Measurements from ENCODE around the gene KLHL1. TPM values are rescaled to one million over a fixed set of nuclear protein-coding genes. Genes with fewer than 3 reads are reported as not detected.

Gene KLHL1
- total RNA-seq, 1 donor from 2014 or later: not detected

GRCh38 chr13:69828527-69828926, 279.7 kb downstream of the KLHL1 start:
- intact Hi-C loops (cut with DNase I): no loop called here
- Histone ChIP-seq H3K36me3 (no peaks in the 10 kb centered on the region), H3K27me3 (no peaks in the 10 kb centered on the region), H3K4me1 (no peaks in the 10 kb centered on the region), H3K9me3 (no peaks in the 10 kb centered on the region), H3K4me3 (no peak overlapping the region), H3K27ac (no peak overlapping the region)
- no peak for TF ChIP-seq POLR2AphosphoS5 (IDR thresholded peaks at IDR 0.05; ENCODE audit: insufficient read depth in 1 of 2, low read depth in 1 of 2)
- no peak for TF ChIP-seq POLR2A (IDR thresholded peaks at IDR 0.05)
- TF ChIP-seq CTCF (IDR thresholded peaks at IDR 0.05): no peak
- DNase-seq (ENCODE audit: extremely low spot score in 2 of 2): no peak

GRCh38 chr13:69820180-69820579, 288.1 kb downstream of the KLHL1 start:
- TF ChIP-seq CTCF (IDR thresholded peaks at IDR 0.05) (no peak), POLR2A (IDR thresholded peaks at IDR 0.05) (no peak), POLR2AphosphoS5 (IDR thresholded peaks at IDR 0.05; ENCODE audit: insufficient read depth in 1 of 2, low read depth in 1 of 2) (no peak)
- Histone ChIP-seq H3K27me3 (no peaks in the 10 kb centered on the region), H3K36me3 (no peaks in the 10 kb centered on the region), H3K27ac (no peak overlapping the region), H3K4me1 (no peaks in the 10 kb centered on the region), H3K4me3 (no peak overlapping the region), H3K9me3 (no peaks in the 10 kb centered on the region)
- intact Hi-C loops (cut with DNase I): no loop called here
- DNase-seq (ENCODE audit: extremely low spot score in 2 of 2): no peak

- DNase-seq (ENCODE audit: extremely low spot score in 2 of 2): no peak
- Histone ChIP-seq H3K27ac (no peak overlapping the region), H3K36me3 (no peaks in the 10 kb centered on the region), H3K9me3 (no peaks in the 10 kb centered on the region), H3K27me3 (no peaks in the 10 kb centered on the region), H3K4me3 (no peak overlapping the region), H3K4me1 (no peaks in the 10 kb centered on the region)
- intact Hi-C loops (cut with DNase I): no loop called here
- TF ChIP-seq CTCF (IDR thresholded peaks at IDR 0.05) (no peak), POLR2A (IDR thresholded peaks at IDR 0.05) (no peak), POLR2AphosphoS5 (IDR thresholded peaks at IDR 0.05; ENCODE audit: insufficient read depth in 1 of 2, low read depth in 1 of 2) (no peak)
Measured at GRCh38 chr13:69817333-69817869, 290.9 kb downstream of the KLHL1 start.

GRCh38 chr13:69809152-69809551, 299.1 kb downstream of the KLHL1 start:
- TF ChIP-seq POLR2A (IDR thresholded peaks at IDR 0.05) (no peak), POLR2AphosphoS5 (IDR thresholded peaks at IDR 0.05; ENCODE audit: insufficient read depth in 1 of 2, low read depth in 1 of 2) (no peak), CTCF (IDR thresholded peaks at IDR 0.05) (no peak)
- H3K36me3 ChIP-seq: no peaks in the 10 kb centered on the region
- H3K4me3 ChIP-seq: no peak overlapping the region
- no peaks in the 10 kb centered on the region for H3K9me3 ChIP-seq
- intact Hi-C loops (cut with DNase I): no loop called here
- no peak for DNase-seq (ENCODE audit: extremely low spot score in 2 of 2)
- no peaks in the 10 kb centered on the region for H3K4me1 ChIP-seq
- H3K27me3 ChIP-seq: no peaks in the 10 kb centered on the region
- H3K27ac ChIP-seq: no peak overlapping the region

GRCh38 chr13:69796256-69796655, 312.0 kb downstream of the KLHL1 start:
- intact Hi-C loops (cut with DNase I): no loop called here
- TF ChIP-seq POLR2AphosphoS5 (IDR thresholded peaks at IDR 0.05; ENCODE audit: insufficient read depth in 1 of 2, low read depth in 1 of 2) (no peak), CTCF (IDR thresholded peaks at IDR 0.05) (no peak), POLR2A (IDR thresholded peaks at IDR 0.05) (no peak)
- no peak for DNase-seq (ENCODE audit: extremely low spot score in 2 of 2)
- Histone ChIP-seq H3K27ac (no peak overlapping the region), H3K27me3 (no peaks in the 10 kb centered on the region), H3K4me1 (no peaks in the 10 kb centered on the region), H3K4me3 (no peak overlapping the region), H3K36me3 (no peaks in the 10 kb centered on the region), H3K9me3 (no peaks in the 10 kb centered on the region)

Measured in vagina (tissue), 2 donors.